BLaER1 treated with 17β-estradiol and CSF1 and Interleukin-3, amounts not matched to agents 10 nM and 100 nM (cell line): ENCODE data around the gene BICD2.

Experiments used
- H3K27ac ChIP-seq, 11 experiments: shearing (Covaris generic); formaldehyde crosslinking; 2 replicates each; pipeline ENCODE4 v1.8.1; 2022
- H3K27me3 ChIP-seq, 11 experiments: shearing (Covaris generic); formaldehyde crosslinking; 2 replicates each; pipeline ENCODE4 v1.8.1; 2022
- H3K36me3 ChIP-seq, 11 experiments: shearing (Covaris generic); formaldehyde crosslinking; 2 replicates each; pipeline ENCODE4 v1.8.1; 2022
- H3K4me1 ChIP-seq, 10 experiments: shearing (Covaris generic); formaldehyde crosslinking; 2 replicates each; pipeline ENCODE4 v1.8.1; 2022
- H3K4me2 ChIP-seq, 11 experiments: shearing (Covaris generic); formaldehyde crosslinking; 2 replicates each; pipeline ENCODE4 v1.8.1; 2022
- H3K4me3 ChIP-seq, 10 experiments: shearing (Covaris generic); formaldehyde crosslinking; 2 replicates each; pipeline ENCODE4 v1.8.1; 2022
- H3K9ac ChIP-seq, 11 experiments: shearing (Covaris generic); formaldehyde crosslinking; 2 replicates each; pipeline ENCODE4 v1.8.1; 2022
- H3K9me3 ChIP-seq, 11 experiments: shearing (Covaris generic); formaldehyde crosslinking; replicated peaks in 1 of 11; 2 replicates each; pipeline ENCODE4 v1.8.1; 2022
- H4K20me1 ChIP-seq, 11 experiments: shearing (Covaris generic); formaldehyde crosslinking; 2 replicates each; pipeline ENCODE4 v1.8.1; 2022
- Cebpa-rat ChIP-seq, 11 experiments: shearing (Covaris generic); IDR thresholded peaks; 2 replicates each; pipeline ENCODE4 v1.8.1; 2022

The BICD2 gene

DNA sequence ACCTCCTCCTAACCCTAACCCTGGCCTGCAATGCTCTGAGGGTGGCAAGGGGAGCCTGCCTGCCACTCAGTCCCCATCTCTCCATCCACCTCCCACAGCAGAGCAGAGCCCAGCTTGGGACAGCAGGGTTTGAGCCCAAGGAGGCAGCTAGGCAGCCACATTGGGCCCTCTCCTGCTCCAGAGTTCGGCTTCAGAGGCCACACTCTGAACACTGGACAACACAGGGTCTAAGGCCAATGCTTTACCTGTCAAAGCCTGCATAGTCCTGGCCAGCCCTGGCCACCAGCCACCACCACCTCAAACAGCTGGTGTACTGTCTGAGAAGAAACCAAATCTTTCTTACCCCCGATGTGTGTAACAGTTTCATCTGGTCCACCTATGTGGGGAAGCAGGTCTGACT lies 5.2 kb downstream of the BICD2 start:
- Histone ChIP-seq H3K9me3 (peaks cover 7 to 29% (median 25%) of the 10 kb centered on the region in 11 experiments), H3K27ac (peak overlapping the region in 4 of 11 experiments; percentile 8 to 30 (median 16); a peak in 3 of 22 replicates), H3K9ac (peak overlapping the region in 6 of 11 experiments; percentile 2 to 45 (median 22); a peak in 5 of 22 replicates), H3K4me3 (no peak overlapping the region), H3K4me2 (peak overlapping the region in 2 of 11 experiments; percentile 98; a peak in 1 of 22 replicates), H3K36me3 (peaks cover 6 to 34% (median 14%) of the 10 kb centered on the region in 11 experiments; a peak in 20 of 22 replicates), H4K20me1 (peaks cover 52 to 82% (median 57%) of the 10 kb centered on the region in 11 experiments), H3K4me1 (peaks cover 39 to 52% (median 44%) of the 10 kb centered on the region in 10 experiments), H3K27me3 (no peaks in the 10 kb centered on the region)
- TF ChIP-seq Cebpa-rat (IDR thresholded peaks at IDR 0.05) = no peak

DNA sequence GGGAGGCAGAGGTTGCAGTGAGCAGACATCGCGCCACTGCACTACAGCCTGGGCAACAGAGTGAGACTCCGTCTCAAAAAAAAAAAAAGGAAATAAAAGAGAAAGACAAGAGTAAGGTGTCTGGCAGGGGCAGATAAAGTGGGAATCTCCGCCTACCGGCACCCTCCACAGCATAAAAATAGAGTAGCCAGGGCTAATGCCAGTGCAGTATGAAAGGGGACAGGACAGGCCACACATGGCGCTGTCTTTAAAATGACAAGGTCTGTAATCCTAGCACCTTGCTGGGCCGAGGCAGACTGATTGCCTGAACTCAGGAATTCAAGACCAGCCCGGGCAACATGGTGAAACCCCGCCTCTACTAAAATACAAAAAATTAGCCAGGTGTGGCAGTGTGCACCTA lies 7.8 kb downstream of the BICD2 start:
- H3K4me1 ChIP-seq = peaks cover 36 to 61% (median 45%) of the 10 kb centered on the region in 10 experiments
- peaks cover 33 to 82% (median 49%) of the 10 kb centered on the region in 11 experiments for H4K20me1 ChIP-seq
- peaks cover 6 to 43% (median 24%) of the 10 kb centered on the region in 11 experiments; a peak in 20 of 22 replicates for H3K36me3 ChIP-seq
- H3K9me3 ChIP-seq = peaks cover 7 to 54% (median 43%) of the 10 kb centered on the region in 11 experiments
- no peak overlapping the region for H3K4me2 ChIP-seq
- H3K27me3 ChIP-seq = no peaks in the 10 kb centered on the region
- H3K27ac ChIP-seq = no peak overlapping the region
- H3K9ac ChIP-seq = no peak overlapping the region
- no peak for TF ChIP-seq Cebpa-rat (IDR thresholded peaks at IDR 0.05)
- H3K4me3 ChIP-seq = no peak overlapping the region

DNA sequence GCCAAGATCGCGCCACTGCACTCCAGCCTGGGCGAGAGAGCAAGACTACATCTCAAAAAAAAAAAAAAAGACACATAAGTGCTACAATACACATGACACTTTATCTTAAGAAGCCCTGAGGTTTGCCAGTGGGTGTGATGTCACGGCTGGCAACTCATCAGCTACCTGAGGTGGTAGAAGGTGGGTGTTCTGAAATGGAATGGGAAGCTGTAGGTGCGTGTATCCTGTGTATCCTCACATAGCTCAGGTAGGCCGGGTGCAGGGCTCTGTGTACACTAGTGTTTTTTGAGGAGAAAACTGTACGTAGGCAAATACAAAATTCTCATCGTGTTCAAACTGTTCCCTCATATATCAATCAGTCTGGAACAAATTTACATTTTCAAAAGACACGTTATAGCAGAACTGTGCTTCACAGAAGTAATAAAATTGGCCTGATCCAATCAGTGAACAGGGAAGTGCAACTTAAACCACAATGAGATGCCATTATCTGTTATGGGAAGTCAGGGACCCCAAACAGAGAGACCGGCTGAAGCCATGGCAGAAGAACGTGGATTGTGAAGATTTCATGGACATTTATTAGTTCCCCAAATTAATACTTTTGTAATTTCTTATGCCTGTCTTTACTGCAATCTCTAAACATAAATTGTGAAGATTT lies 10.4 kb downstream of the BICD2 start:
- Histone ChIP-seq H3K4me1 (peaks cover 26 to 61% (median 47%) of the 10 kb centered on the region in 10 experiments), H3K4me3 (no peak overlapping the region), H3K9me3 (peaks cover 7 to 65% (median 50%) of the 10 kb centered on the region in 11 experiments), H3K4me2 (peak overlapping the region in 4 of 11 experiments; percentile 7 to 37 (median 15); a peak in 4 of 22 replicates), H3K36me3 (peaks cover 6 to 43% (median 30%) of the 10 kb centered on the region in 11 experiments; a peak in 20 of 22 replicates), H3K27ac (no peak overlapping the region), H3K27me3 (no peaks in the 10 kb centered on the region), H3K9ac (no peak overlapping the region), H4K20me1 (peaks cover 21 to 82% (median 44%) of the 10 kb centered on the region in 11 experiments; a peak in 21 of 22 replicates)
- TF ChIP-seq Cebpa-rat (IDR thresholded peaks at IDR 0.05) = no peak

DNA sequence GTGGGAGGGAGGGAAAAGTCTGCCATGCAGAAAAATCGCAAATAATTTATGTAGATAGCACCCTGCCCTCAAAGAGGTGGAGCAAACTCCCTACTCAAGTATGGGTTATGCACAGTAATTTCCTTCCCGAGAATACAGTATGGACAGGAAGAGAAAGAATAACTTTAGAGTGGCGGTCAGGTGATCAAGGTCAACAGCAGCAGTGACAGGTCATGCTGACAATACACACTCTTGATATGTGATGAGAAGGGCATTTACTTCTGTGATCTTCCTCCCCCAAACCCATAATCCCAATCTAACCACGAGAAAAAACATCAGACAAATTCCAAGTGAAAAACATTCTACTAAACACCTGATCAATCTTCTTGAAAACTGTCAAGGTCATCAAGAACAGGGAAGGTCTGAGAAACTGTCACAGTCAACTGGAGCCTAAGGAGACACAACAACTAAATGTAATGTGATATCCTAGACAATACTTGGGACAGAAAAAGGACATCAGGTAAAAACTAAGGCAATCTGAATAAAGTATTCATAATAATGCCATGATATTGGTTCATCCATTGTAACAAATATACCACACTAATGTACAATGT lies 11.7 kb downstream of the BICD2 start:
- Histone ChIP-seq H4K20me1 (peaks cover 28 to 88% (median 50%) of the 10 kb centered on the region in 11 experiments), H3K4me3 (no peak overlapping the region), H3K4me1 (peaks cover 39 to 73% (median 60%) of the 10 kb centered on the region in 10 experiments), H3K27me3 (no peaks in the 10 kb centered on the region), H3K4me2 (peak overlapping the region; percentile 11 to 56 (median 44); a peak in 19 of 22 replicates), H3K27ac (0 out of 22 replicates have a peak overlapping the region, but pooled peaks of 1 of the 11 experiments have one; percentile 27), H3K9ac (no peak overlapping the region), H3K9me3 (peaks cover 7 to 65% (median 50%) of the 10 kb centered on the region in 11 experiments), H3K36me3 (peaks cover 6 to 52% (median 30%) of the 10 kb centered on the region in 11 experiments; a peak in 20 of 22 replicates)
- no peak for TF ChIP-seq Cebpa-rat (IDR thresholded peaks at IDR 0.05)

DNA sequence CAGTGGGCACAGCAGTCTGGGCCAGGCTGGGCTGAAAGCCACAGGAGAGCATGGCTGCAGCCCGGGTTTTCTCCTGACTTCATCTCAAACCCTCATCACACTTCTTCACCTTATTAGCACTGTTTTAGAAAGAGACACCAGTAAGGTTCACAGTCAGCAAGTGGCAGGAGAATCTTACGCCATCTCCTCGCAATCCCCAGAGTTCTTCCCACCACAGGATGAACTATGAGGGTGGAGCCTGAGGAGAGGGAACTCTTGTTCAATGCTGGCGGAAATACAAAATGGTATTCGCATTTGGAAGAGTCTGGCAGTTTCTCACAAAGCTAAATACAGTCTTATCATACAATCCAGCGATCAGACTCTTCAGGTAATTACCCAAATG lies 14.7 kb downstream of the BICD2 start:
- H3K27me3 ChIP-seq = no peaks in the 10 kb centered on the region
- peak overlapping the region; percentile 49 to 86 (median 68) for H3K4me2 ChIP-seq
- peaks cover 68 to 96% (median 90%) of the 10 kb centered on the region in 10 experiments for H3K4me1 ChIP-seq
- peaks cover 0 to 41% (median 29%) of the 10 kb centered on the region in 11 experiments; a peak in 19 of 22 replicates for H3K9me3 ChIP-seq
- peaks cover 58 to 99% (median 79%) of the 10 kb centered on the region in 11 experiments for H4K20me1 ChIP-seq
- H3K4me3 ChIP-seq = no peak overlapping the region; a peak in 2 of 20 replicates
- H3K36me3 ChIP-seq = peaks cover 0 to 41% (median 17%) of the 10 kb centered on the region in 11 experiments; a peak in 16 of 22 replicates
- peak overlapping the region in 9 of 11 experiments; percentile 19 to 68 (median 52); a peak in 17 of 22 replicates for H3K27ac ChIP-seq
- no peak for TF ChIP-seq Cebpa-rat (IDR thresholded peaks at IDR 0.05)
- peak overlapping the region in 8 of 11 experiments; percentile 18 to 52 (median 44); a peak in 13 of 22 replicates for H3K9ac ChIP-seq

GRCh38 chr9:92749071-92749933 lies 15.3 kb downstream of the BICD2 start:
- Histone ChIP-seq H3K9me3 (peaks cover 0 to 35% (median 23%) of the 10 kb centered on the region in 11 experiments; a peak in 19 of 22 replicates), H3K4me1 (peaks cover 69 to 93% (median 88%) of the 10 kb centered on the region in 10 experiments), H3K27ac (peak overlapping the region in 9 of 11 experiments; percentile 19 to 68 (median 52); a peak in 17 of 22 replicates), H4K20me1 (peaks cover 58 to 100% (median 86%) of the 10 kb centered on the region in 11 experiments), H3K27me3 (no peaks in the 10 kb centered on the region), H3K36me3 (peaks cover 0 to 41% (median 17%) of the 10 kb centered on the region in 11 experiments; a peak in 16 of 22 replicates), H3K4me2 (peak overlapping the region; percentile 49 to 86 (median 68)), H3K4me3 (no peak overlapping the region; a peak in 2 of 20 replicates), H3K9ac (peak overlapping the region in 8 of 11 experiments; percentile 18 to 52 (median 44); a peak in 14 of 22 replicates)
- TF ChIP-seq Cebpa-rat (IDR thresholded peaks at IDR 0.05) = no peak

DNA sequence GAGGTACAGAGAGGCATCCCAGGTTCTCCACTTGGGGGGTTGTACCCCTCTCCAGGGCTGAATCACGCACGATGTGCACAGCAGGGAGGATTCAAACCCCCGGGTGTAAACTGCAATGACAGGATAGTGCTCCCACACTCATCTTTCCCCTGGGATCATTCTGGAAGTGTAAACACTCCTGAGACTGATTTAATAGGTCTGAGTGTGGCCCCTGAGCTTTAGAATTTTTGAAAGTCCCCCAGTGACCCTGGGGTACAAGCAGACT lies 16.5 kb downstream of the BICD2 start:
- TF ChIP-seq Cebpa-rat (IDR thresholded peaks at IDR 0.05) = no peak
- no peak overlapping the region for H3K4me3 ChIP-seq
- peaks cover 58 to 100% (median 90%) of the 10 kb centered on the region in 11 experiments for H4K20me1 ChIP-seq
- 0 out of 22 replicates have a peak overlapping the region, but pooled peaks of 1 of the 11 experiments have one; percentile 9 for H3K9ac ChIP-seq
- H3K36me3 ChIP-seq = peaks cover 0 to 32% (median 11%) of the 10 kb centered on the region in 11 experiments; a peak in 9 of 22 replicates
- H3K4me2 ChIP-seq = peak overlapping the region; percentile 42 to 86 (median 67); a peak in 20 of 22 replicates
- H3K27me3 ChIP-seq = no peaks in the 10 kb centered on the region
- peaks cover 0 to 25% (median 13%) of the 10 kb centered on the region in 11 experiments; a peak in 9 of 22 replicates for H3K9me3 ChIP-seq
- H3K4me1 ChIP-seq = peaks cover 78 to 92% (median 85%) of the 10 kb centered on the region in 10 experiments
- peak overlapping the region in 2 of 11 experiments; percentile 4 to 68; a peak in 1 of 22 replicates for H3K27ac ChIP-seq
